ENCODE measurements around the gene MLLT10.

MLLT10 gene

GRCh38 chr10:21517134-21518031, 16.6 kb upstream of the MLLT10 start:
- no peaks in the 10 kb centered on the region for H3K36me3 Mint-ChIP-seq (ENCODE audit: low read depth)
- H3K4me1 Mint-ChIP-seq (ENCODE audit: low read depth): peaks cover 42% of the 10 kb centered on the region
- H3K27me3 Mint-ChIP-seq: peaks cover 70% of the 10 kb centered on the region
- no peak overlapping the region for H3K27ac Mint-ChIP-seq
- no peaks in the 10 kb centered on the region for H3K9me3 Mint-ChIP-seq
- intact Hi-C loops (cut with micrococcal nuclease): no loop called here
- H3K4me3 Mint-ChIP-seq: peak overlapping the region; percentile 76

GRCh38 chr10:21518149-21518640, 15.8 kb upstream of the MLLT10 start:
- intact Hi-C loops (cut with micrococcal nuclease): no loop called here
- Mint-ChIP-seq H3K27me3 (peaks cover 67% of the 10 kb centered on the region), H3K4me3 (peak overlapping the region; percentile 76), H3K36me3 (ENCODE audit: low read depth) (no peaks in the 10 kb centered on the region), H3K27ac (no peak overlapping the region), H3K4me1 (ENCODE audit: low read depth) (peaks cover 42% of the 10 kb centered on the region), H3K9me3 (no peaks in the 10 kb centered on the region)

GRCh38 chr10:21518641-21519396, 15.2 kb upstream of the MLLT10 start:
- H3K27ac Mint-ChIP-seq: no peak overlapping the region
- no peaks in the 10 kb centered on the region for H3K9me3 Mint-ChIP-seq
- peak overlapping the region; percentile 40 for H3K4me3 Mint-ChIP-seq
- H3K4me1 Mint-ChIP-seq (ENCODE audit: low read depth): peaks cover 47% of the 10 kb centered on the region
- intact Hi-C loops (cut with micrococcal nuclease): no loop called here
- H3K36me3 Mint-ChIP-seq (ENCODE audit: low read depth): no peaks in the 10 kb centered on the region
- H3K27me3 Mint-ChIP-seq: peaks cover 70% of the 10 kb centered on the region

- no peak overlapping the region for H3K27ac Mint-ChIP-seq
- intact Hi-C loops (cut with micrococcal nuclease): no loop called here
These were observed 14.6 kb upstream of the MLLT10 start for GRCh38 chr10:21519397-21519933.

GRCh38 chr10:21519941-21520436, 14.0 kb upstream of the MLLT10 start:
- H3K27me3 Mint-ChIP-seq: peaks cover 62% of the 10 kb centered on the region
- no peak overlapping the region for H3K27ac Mint-ChIP-seq
- H3K36me3 Mint-ChIP-seq (ENCODE audit: low read depth): peaks cover 3% of the 10 kb centered on the region
- intact Hi-C loops (cut with micrococcal nuclease): loop anchor here (10.0 kb wide), 4 partner anchors 715 to 1195 kb away; partner anchors contain the start of genes BMI1 and PIP4K2A
- peaks cover 54% of the 10 kb centered on the region for H3K4me1 Mint-ChIP-seq (ENCODE audit: low read depth)
- H3K4me3 Mint-ChIP-seq: peak overlapping the region; percentile 40
- H3K9me3 Mint-ChIP-seq: no peaks in the 10 kb centered on the region

More at GRCh38 chr10:21519397-21519933, 14.6 kb upstream of the MLLT10 start:
- Mint-ChIP-seq H3K27me3 (peaks cover 66% of the 10 kb centered on the region), H3K4me3 (peak overlapping the region; percentile 40), H3K36me3 (ENCODE audit: low read depth) (no peaks in the 10 kb centered on the region), H3K9me3 (no peaks in the 10 kb centered on the region), H3K4me1 (ENCODE audit: low read depth) (peaks cover 49% of the 10 kb centered on the region)

- H3K27ac Mint-ChIP-seq: no peak overlapping the region
- intact Hi-C loops (cut with micrococcal nuclease): loop anchor here (10.0 kb wide), 4 partner anchors 714 to 1194 kb away; partner anchors contain the start of genes BMI1 and PIP4K2A
- H3K4me1 Mint-ChIP-seq (ENCODE audit: low read depth): peaks cover 60% of the 10 kb centered on the region
- no peaks in the 10 kb centered on the region for H3K9me3 Mint-ChIP-seq
- peaks cover 8% of the 10 kb centered on the region for H3K36me3 Mint-ChIP-seq (ENCODE audit: low read depth)
- peaks cover 57% of the 10 kb centered on the region for H3K27me3 Mint-ChIP-seq
- no peak overlapping the region for H3K4me3 Mint-ChIP-seq
These were observed 13.5 kb upstream of the MLLT10 start for GRCh38 chr10:21520509-21520908.

GRCh38 chr10:21520949-21521348, 13.1 kb upstream of the MLLT10 start:
- Mint-ChIP-seq H3K27ac (no peak overlapping the region), H3K27me3 (peaks cover 53% of the 10 kb centered on the region), H3K36me3 (ENCODE audit: low read depth) (peaks cover 11% of the 10 kb centered on the region), H3K4me3 (no peak overlapping the region), H3K4me1 (ENCODE audit: low read depth) (peaks cover 58% of the 10 kb centered on the region), H3K9me3 (no peaks in the 10 kb centered on the region)
- intact Hi-C loops (cut with micrococcal nuclease): loop anchor here (10.0 kb wide), 4 partner anchors 714 to 1194 kb away; partner anchors contain the start of genes BMI1 and PIP4K2A

GRCh38 chr10:21521751-21522533, 12.1 kb upstream of the MLLT10 start:
- Mint-ChIP-seq H3K27ac (no peak overlapping the region), H3K27me3 (peaks cover 46% of the 10 kb centered on the region), H3K9me3 (no peaks in the 10 kb centered on the region), H3K4me3 (no peak overlapping the region), H3K36me3 (ENCODE audit: low read depth) (peaks cover 11% of the 10 kb centered on the region), H3K4me1 (ENCODE audit: low read depth) (peaks cover 56% of the 10 kb centered on the region)
- intact Hi-C loops (cut with micrococcal nuclease): loop anchor here (10.0 kb wide), 4 partner anchors 713 to 1193 kb away; partner anchors contain the start of genes BMI1 and PIP4K2A

- H3K4me3 Mint-ChIP-seq: no peak overlapping the region
- H3K27me3 Mint-ChIP-seq: peaks cover 37% of the 10 kb centered on the region
- no peaks in the 10 kb centered on the region for H3K9me3 Mint-ChIP-seq
- H3K36me3 Mint-ChIP-seq (ENCODE audit: low read depth): peaks cover 11% of the 10 kb centered on the region
- H3K27ac Mint-ChIP-seq: no peak overlapping the region
- intact Hi-C loops (cut with micrococcal nuclease): loop anchor here (10.0 kb wide), 4 partner anchors 712 to 1192 kb away; partner anchors contain the start of genes BMI1 and PIP4K2A
- H3K4me1 Mint-ChIP-seq (ENCODE audit: low read depth): peaks cover 53% of the 10 kb centered on the region
These were observed 11.2 kb upstream of the MLLT10 start for GRCh38 chr10:21522631-21523406.

- Mint-ChIP-seq H3K36me3 (ENCODE audit: low read depth) (peaks cover 11% of the 10 kb centered on the region), H3K27me3 (peaks cover 29% of the 10 kb centered on the region), H3K9me3 (no peaks in the 10 kb centered on the region), H3K4me1 (ENCODE audit: low read depth) (peaks cover 46% of the 10 kb centered on the region), H3K4me3 (no peak overlapping the region), H3K27ac (no peak overlapping the region)
- intact Hi-C loops (cut with micrococcal nuclease): loop anchor here (10.0 kb wide), 4 partner anchors 711 to 1191 kb away; partner anchors contain the start of genes BMI1 and PIP4K2A
These were observed 10.4 kb upstream of the MLLT10 start for GRCh38 chr10:21523557-21524008.

- H3K4me3 Mint-ChIP-seq: no peak overlapping the region
- peaks cover 11% of the 10 kb centered on the region for H3K36me3 Mint-ChIP-seq (ENCODE audit: low read depth)
- intact Hi-C loops (cut with micrococcal nuclease): loop anchor here (10.0 kb wide), 4 partner anchors 711 to 1191 kb away; partner anchors contain the start of genes BMI1 and PIP4K2A
- no peaks in the 10 kb centered on the region for H3K9me3 Mint-ChIP-seq
- peak overlapping the region; percentile 97 for H3K27ac Mint-ChIP-seq
- peaks cover 24% of the 10 kb centered on the region for H3K27me3 Mint-ChIP-seq
- peaks cover 40% of the 10 kb centered on the region for H3K4me1 Mint-ChIP-seq (ENCODE audit: low read depth)
These were observed 9.9 kb upstream of the MLLT10 start for GRCh38 chr10:21524131-21524525.
